Vagina (tissue), 2 donors: ENCODE results near the gene DCHS2.

Source experiments
- CTCF ChIP-seq, 3 experiments: fragments of 450-650 bp in 2 of 3; fragments of 200-600 bp in 1 of 3; sonication (generic) in 1 of 3; IDR thresholded peaks; one replicate each; pipeline ENCODE4 v1.5.1; 2017 to 2019; ENCODE audit warnings: antibody characterized with exemption in 3 of 3, mild to moderate bottlenecking in 2 of 3, moderate library complexity in 2 of 3
- POLR2A ChIP-seq, 2 donors: fragments of 450-650 bp; IDR thresholded peaks; one replicate each; pipeline ENCODE4 v1.6.1; 2017; ENCODE audit warnings: antibody characterized with exemption in 2 of 2, mild to moderate bottlenecking in 2 of 2, moderate library complexity in 2 of 2
- POLR2AphosphoS5 ChIP-seq, 2 donors: sonication (generic); formaldehyde crosslinking; IDR thresholded peaks; one replicate each; pipeline ENCODE4 v1.9.0; 2017; ENCODE audit warnings: antibody characterized with exemption in 2 of 2, mild to moderate bottlenecking in 2 of 2, low read depth in 1 of 2; ENCODE audit not compliant: insufficient read depth in 1 of 2

GRCh38 chr4:154368060-154368459, 123.5 kb downstream of the DCHS2 start:
- no peak for TF ChIP-seq CTCF (IDR thresholded peaks at IDR 0.05)
- TF ChIP-seq POLR2AphosphoS5 (IDR thresholded peaks at IDR 0.05; ENCODE audit: insufficient read depth in 1 of 2, low read depth in 1 of 2): no peak
- no peak for TF ChIP-seq POLR2A (IDR thresholded peaks at IDR 0.05)
